ENCODE measurements around the gene GLT1D1.

- TF ChIP-seq EZH2phosphoT487 (IDR thresholded peaks at IDR 0.05) (no peak), CTCF (IDR thresholded peaks at IDR 0.05) (no peak)
These were observed 103.5 kb downstream of the GLT1D1 start for GRCh38 chr12:128956755-128957154.
